ENCODE measurements around the gene FSHB. TPM values are rescaled to one million over a fixed set of nuclear protein-coding genes. Genes with fewer than 3 reads are reported as not detected.

Gene FSHB
- total RNA-seq, 4 donors from 2014 or later: not detected

DNA sequence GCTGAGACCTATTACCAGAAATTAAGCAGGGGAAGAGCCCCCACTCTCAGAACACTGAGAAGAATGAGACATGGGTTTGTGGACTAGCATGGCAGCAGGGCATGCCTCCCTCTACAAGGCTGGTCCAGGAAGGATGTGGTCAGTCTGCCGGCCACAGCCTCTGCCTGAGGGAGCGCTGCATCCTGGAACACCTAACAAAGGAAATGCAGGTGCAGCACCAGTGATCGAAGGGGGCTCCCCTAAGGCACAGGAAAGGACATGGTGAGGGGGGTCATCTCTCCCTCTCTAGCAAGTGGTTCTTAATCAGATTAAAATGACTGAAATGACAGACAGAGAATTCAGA lies 51.4 kb downstream of the FSHB start:
- DNase-seq (ENCODE audit: low spot score in 2 of 2): no peak

More for the DNA sequence above, 51.4 kb downstream of the FSHB start:
- TF ChIP-seq POLR2AphosphoS5 (IDR thresholded peaks at IDR 0.05): no peak
- H3K27ac ChIP-seq: no peak overlapping the region
- no peaks in the 10 kb centered on the region for H3K9me3 ChIP-seq
- H3K27me3 ChIP-seq: no peaks in the 10 kb centered on the region
- 56% methylated on average over 3 of the region's 3 CpGs for WGBS
- no peaks in the 10 kb centered on the region for H3K36me3 ChIP-seq
- no peak overlapping the region for H3K4me3 ChIP-seq
- H3K4me1 ChIP-seq: no peaks in the 10 kb centered on the region

Other genes starting within 250 kb of the FSHB start
- under 1 TPM; 0.16 to 0.95 (median 0.45) TPM for gene KCNA4, start 214.0 kb upstream of the FSHB start, total RNA-seq
- gene ARL14EP, start 92.1 kb downstream of the FSHB start, total RNA-seq: 10 to 100 TPM; 15.1 to 31.5 (median 20.6) TPM

Data from suprapubic skin (tissue), 4 donors.